Measurements from ENCODE around the gene RALGAPA2. TPM values are rescaled to one million over a fixed set of nuclear protein-coding genes. Genes with fewer than 3 reads are reported as not detected.

Gene RALGAPA2
- total RNA-seq, 4 donors from 2014 or later, result 20.5 to 42.9 (median 29.6) TPM

DNA sequence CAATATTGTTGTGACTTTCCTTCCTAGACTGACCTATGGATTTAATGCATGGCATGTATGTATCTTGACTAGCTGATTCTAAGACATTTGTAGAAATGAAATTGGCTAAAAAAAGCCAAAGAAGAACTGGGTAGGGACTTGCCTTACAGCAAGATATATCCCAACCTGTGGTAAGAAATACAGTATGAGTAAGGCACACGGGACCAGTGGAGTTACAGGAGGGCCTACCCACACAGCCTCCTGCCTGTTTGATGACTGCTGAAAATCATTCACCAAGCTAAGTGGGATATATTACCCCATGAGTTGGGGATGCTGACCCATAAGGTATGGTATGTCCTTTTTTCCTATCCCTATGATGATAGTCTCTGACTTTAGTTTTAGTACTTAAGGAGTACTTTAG, 232.3 kb downstream of the RALGAPA2 start:
- no peak for DNase-seq (ENCODE audit: low spot score in 2 of 2)
- H3K27ac ChIP-seq, result no peak overlapping the region
- no peaks in the 10 kb centered on the region for H3K4me1 ChIP-seq
- H3K27me3 ChIP-seq, result no peaks in the 10 kb centered on the region
- no peak overlapping the region for H3K4me3 ChIP-seq
- 91 to 100% methylated on average over 1 of the region's 1 CpG for WGBS, 2 donors
- H3K9me3 ChIP-seq, result no peaks in the 10 kb centered on the region
- H3K36me3 ChIP-seq, result peaks cover 0 to 12% (median 0%) of the 10 kb centered on the region in 3 donors
- TF ChIP-seq POLR2A (IDR thresholded peaks at IDR 0.05), result no peak
- TF ChIP-seq, protein P1, sequence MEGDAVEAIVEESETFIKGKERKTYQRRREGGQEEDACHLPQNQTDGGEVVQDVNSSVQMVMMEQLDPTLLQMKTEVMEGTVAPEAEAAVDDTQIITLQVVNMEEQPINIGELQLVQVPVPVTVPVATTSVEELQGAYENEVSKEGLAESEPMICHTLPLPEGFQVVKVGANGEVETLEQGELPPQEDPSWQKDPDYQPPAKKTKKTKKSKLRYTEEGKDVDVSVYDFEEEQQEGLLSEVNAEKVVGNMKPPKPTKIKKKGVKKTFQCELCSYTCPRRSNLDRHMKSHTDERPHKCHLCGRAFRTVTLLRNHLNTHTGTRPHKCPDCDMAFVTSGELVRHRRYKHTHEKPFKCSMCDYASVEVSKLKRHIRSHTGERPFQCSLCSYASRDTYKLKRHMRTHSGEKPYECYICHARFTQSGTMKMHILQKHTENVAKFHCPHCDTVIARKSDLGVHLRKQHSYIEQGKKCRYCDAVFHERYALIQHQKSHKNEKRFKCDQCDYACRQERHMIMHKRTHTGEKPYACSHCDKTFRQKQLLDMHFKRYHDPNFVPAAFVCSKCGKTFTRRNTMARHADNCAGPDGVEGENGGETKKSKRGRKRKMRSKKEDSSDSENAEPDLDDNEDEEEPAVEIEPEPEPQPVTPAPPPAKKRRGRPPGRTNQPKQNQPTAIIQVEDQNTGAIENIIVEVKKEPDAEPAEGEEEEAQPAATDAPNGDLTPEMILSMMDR (IDR thresholded peaks at IDR 0.05), result no peak
- TF ChIP-seq EP300 (IDR thresholded peaks at IDR 0.05), result no peak

DNA sequence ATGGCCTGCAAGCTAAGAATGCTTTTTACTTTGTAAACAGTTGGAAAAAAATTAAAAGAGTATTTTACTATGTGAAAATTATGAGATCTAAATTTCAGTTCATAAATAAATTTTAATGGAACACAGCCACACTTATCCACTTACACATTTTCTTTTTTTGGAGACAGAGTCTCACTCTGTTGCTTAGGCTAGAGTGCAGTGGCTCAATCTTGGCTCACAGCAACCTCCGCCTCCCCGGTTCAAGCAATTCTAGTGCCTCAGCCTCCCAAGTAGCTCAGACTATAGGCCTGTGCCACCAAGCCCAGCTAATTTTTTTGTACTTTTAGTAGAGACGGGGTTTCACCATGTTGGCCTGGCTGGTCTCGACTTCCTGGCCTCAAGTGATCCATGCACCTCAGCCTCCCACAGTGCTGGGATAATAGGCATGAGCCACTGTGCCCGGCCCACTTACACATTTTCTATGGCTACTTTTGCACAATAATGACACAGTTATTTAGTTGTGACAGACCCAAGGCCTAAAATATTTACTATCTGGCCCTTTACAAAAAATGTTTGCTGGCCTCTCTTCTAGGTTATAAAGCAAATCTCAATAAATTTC, 234.9 kb downstream of the RALGAPA2 start:
- Histone ChIP-seq H3K4me1 (no peaks in the 10 kb centered on the region), H3K36me3 (peaks cover 0 to 20% (median 0%) of the 10 kb centered on the region in 3 donors), H3K9me3 (no peaks in the 10 kb centered on the region), H3K27ac (no peak overlapping the region), H3K4me3 (no peak overlapping the region), H3K27me3 (no peaks in the 10 kb centered on the region)
- TF ChIP-seq POLR2A (IDR thresholded peaks at IDR 0.05) (no peak), EP300 (IDR thresholded peaks at IDR 0.05) (no peak)
- TF ChIP-seq, protein P1 (IDR thresholded peaks at IDR 0.05), result no peak
- no peak for DNase-seq (ENCODE audit: low spot score in 2 of 2)
- WGBS, 2 donors, result 83 to 85% methylated on average over 5 of the region's 5 CpGs

DNA sequence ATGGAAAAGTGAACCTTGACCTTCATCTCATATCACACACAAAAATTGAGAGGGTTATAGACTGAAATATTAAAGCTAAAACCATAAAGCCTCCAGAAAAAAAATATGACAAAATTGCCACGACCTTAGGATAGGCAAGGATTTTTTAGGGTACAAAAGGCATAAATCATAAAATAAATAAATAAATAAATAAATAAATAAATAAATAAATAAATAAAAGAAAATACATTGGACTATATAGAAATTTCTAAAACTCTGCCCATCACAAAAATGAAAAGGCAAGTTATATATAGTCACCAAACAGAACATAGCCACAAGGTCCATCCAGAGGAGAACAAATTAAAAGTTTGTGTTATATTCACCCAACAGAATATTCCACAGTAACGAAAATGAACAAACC, 235.9 kb downstream of the RALGAPA2 start:
- H3K27ac ChIP-seq, result no peak overlapping the region
- 91 to 93% methylated on average over 2 of the region's 2 CpGs for WGBS, 2 donors
- no peaks in the 10 kb centered on the region for H3K9me3 ChIP-seq
- no peaks in the 10 kb centered on the region for H3K4me1 ChIP-seq
- TF ChIP-seq, protein P1 (IDR thresholded peaks at IDR 0.05), result no peak
- no peak for TF ChIP-seq EP300 (IDR thresholded peaks at IDR 0.05)
- no peak for TF ChIP-seq POLR2A (IDR thresholded peaks at IDR 0.05)
- peaks cover 0 to 28% (median 0%) of the 10 kb centered on the region in 3 donors for H3K36me3 ChIP-seq
- H3K4me3 ChIP-seq, result no peak overlapping the region
- no peaks in the 10 kb centered on the region for H3K27me3 ChIP-seq
- no peak for DNase-seq (ENCODE audit: low spot score in 2 of 2)

DNA sequence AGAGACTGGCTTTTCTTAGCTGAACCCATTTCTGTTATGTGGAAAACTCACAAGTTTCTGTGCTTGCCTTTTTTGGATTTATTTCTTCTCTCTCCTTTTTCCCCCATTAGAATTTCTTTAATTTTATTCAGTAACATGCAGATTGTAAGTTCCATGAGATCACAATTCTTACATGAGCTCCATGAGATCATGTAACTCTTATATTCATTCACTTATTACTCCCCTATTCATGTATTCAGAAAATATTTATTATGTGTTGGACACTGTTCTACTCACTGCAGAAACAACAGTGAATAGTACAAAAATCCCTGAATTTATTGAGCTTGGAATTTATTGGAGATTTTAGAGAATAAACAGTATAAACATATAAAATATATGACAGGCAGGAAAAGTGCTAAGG, 238.8 kb downstream of the RALGAPA2 start:
- TF ChIP-seq EP300 (IDR thresholded peaks at IDR 0.05), result no peak
- TF ChIP-seq, protein P1 (IDR thresholded peaks at IDR 0.05), result no peak
- TF ChIP-seq POLR2A (IDR thresholded peaks at IDR 0.05), result no peak

DNA sequence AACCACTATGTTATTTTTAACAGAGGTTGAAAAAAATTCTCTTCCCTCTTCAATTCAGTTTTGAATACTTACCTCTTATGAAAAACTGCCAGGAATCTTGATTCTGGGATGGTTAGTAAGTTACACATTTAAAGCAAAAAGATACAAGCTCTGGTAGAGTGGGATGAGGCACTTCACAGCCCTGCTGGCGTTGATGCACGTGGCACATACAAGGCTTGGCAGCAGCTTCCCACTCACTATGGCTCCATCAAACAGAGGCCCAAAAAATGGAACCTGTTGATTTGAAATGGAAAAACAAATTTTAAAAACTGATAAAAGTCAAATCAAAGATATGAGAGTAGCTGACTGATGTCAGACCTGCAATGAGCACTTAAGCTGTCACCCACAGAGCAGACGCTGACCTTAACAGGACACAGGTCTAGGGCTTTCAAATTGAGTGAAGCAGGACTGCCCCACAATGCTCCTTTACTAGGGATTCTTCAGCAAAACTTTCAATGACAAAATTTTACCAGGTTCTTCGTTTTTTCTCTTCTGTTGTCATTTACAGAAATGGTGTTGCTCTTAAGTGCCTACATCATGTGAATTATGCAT, 239.7 kb downstream of the RALGAPA2 start:
- 86 to 90% methylated on average over 4 of the region's 4 CpGs for WGBS, 2 donors
- Histone ChIP-seq H3K9me3 (no peaks in the 10 kb centered on the region), H3K4me3 (no peak overlapping the region), H3K4me1 (no peaks in the 10 kb centered on the region), H3K36me3 (peaks cover 0 to 31% (median 0%) of the 10 kb centered on the region in 3 donors), H3K27me3 (no peaks in the 10 kb centered on the region), H3K27ac (no peak overlapping the region)
- no peak for DNase-seq (ENCODE audit: low spot score in 2 of 2)
- TF ChIP-seq POLR2A (IDR thresholded peaks at IDR 0.05) (no peak), EP300 (IDR thresholded peaks at IDR 0.05) (no peak)
- TF ChIP-seq, protein P1 (IDR thresholded peaks at IDR 0.05), result no peak

More for the DNA sequence above, 238.8 kb downstream of the RALGAPA2 start:
- Histone ChIP-seq H3K27ac (no peak overlapping the region), H3K4me3 (no peak overlapping the region), H3K9me3 (no peaks in the 10 kb centered on the region), H3K4me1 (no peaks in the 10 kb centered on the region), H3K36me3 (peaks cover 0 to 24% (median 0%) of the 10 kb centered on the region in 3 donors), H3K27me3 (no peaks in the 10 kb centered on the region)
- DNase-seq (ENCODE audit: low spot score in 2 of 2), result no peak

All from tibial nerve (tissue), 4 donors.